Esophagus squamous epithelium (tissue), 5 donors: ENCODE results near the gene LSG1. TPM values are rescaled to one million over a fixed set of nuclear protein-coding genes. Genes with fewer than 3 reads are reported as not detected.

Experiments
- DNase-seq: peaks from one replicate; lab custom pipeline; 2025; lab: John Stamatoyannopoulos, UW
- H3K27ac ChIP-seq, 4 donors: fragments of 200-600 bp; sonication (generic); one replicate each; pipeline ENCODE4 v1.5.1; 2016 to 2019; ENCODE audit warnings: mild to moderate bottlenecking in 1 of 4
- H3K27me3 ChIP-seq, 4 donors: fragments of 200-600 bp; sonication (generic); 1 replicate in 3 of 4; 2 replicates in 1 of 4; pipeline versions ENCODE4 v1.5.1 to v1.6.0; 2017 to 2021; ENCODE audit warnings: antibody characterized with exemption in 1 of 4
- H3K36me3 ChIP-seq, 3 donors: fragments of 200-600 bp; sonication (generic); one replicate each; pipeline ENCODE4 v1.5.1; 2016 to 2019
- H3K4me1 ChIP-seq, 3 donors: fragments of 200-600 bp; sonication (generic); one replicate each; pipeline ENCODE4 v1.5.1; 2017 to 2019
- H3K4me3 ChIP-seq, 4 donors: fragments of 200-600 bp; sonication (generic); 1 replicate in 3 of 4; 2 replicates in 1 of 4; pipeline ENCODE4 v1.5.1; 2016 to 2019; ENCODE audit warnings: mild to moderate bottlenecking in 2 of 4, moderate library complexity in 1 of 4
- H3K9me3 ChIP-seq, 3 donors: fragments of 200-600 bp; sonication (generic); one replicate each; pipeline ENCODE4 v1.5.1; 2016 to 2019
- CTCF ChIP-seq, 6 experiments: fragments of 450-650 bp in 4 of 6; fragments of 200-600 bp in 2 of 6; sonication (generic) in 2 of 6; IDR thresholded peaks; one replicate each; pipeline ENCODE4 v1.5.1; 2016 to 2019; ENCODE audit warnings: antibody characterized with exemption in 6 of 6, mild to moderate bottlenecking in 4 of 6, moderate library complexity in 4 of 6
- POLR2A ChIP-seq, 4 donors: fragments of 450-650 bp; IDR thresholded peaks; one replicate each; pipeline ENCODE4 v1.6.1; 2017; ENCODE audit warnings: antibody characterized with exemption in 4 of 4, mild to moderate bottlenecking in 4 of 4, moderate library complexity in 3 of 4
- WGBS, 2 donors: methylation state at CpG; one replicate each; pipeline ENCODE4 v1.1.5; 2018; 5-methylcytosine and 5-hydroxymethylcytosine counted together
- intact Hi-C: fragments of 100-400 bp; cut with DNase I; formaldehyde crosslinking; loops from one replicate; pipeline ENCODE4 v1.15.0; 2022
- total RNA-seq, 4 donors: library from RNA; depleted of rRNA; stranded (reverse); fragments of >200 nt; gene quantifications; one replicate each; pipeline ENCODE4 v1.1.0, GENCODE V29; 2016
- donor health status: DM: yes; HTN: yes; CAD: no.

Gene LSG1
- total RNA-seq, 4 donors from 2014 or later, result 25.6 to 42.0 (median 30.4) TPM

GRCh38 chr3:194685065-194685717 lies 13.2 kb upstream of the LSG1 start:
- Histone ChIP-seq H3K36me3 (peaks cover 0 to 10% (median 0%) of the 10 kb centered on the region in 3 donors), H3K9me3 (no peaks in the 10 kb centered on the region), H3K27ac (peak overlapping the region; percentile 79 to 94 (median 84)), H3K27me3 (peaks cover 0 to 9% (median 0%) of the 10 kb centered on the region in 4 donors), H3K4me3 (peak overlapping the region; percentile 70 to 87 (median 71)), H3K4me1 (peaks cover 27 to 66% (median 29%) of the 10 kb centered on the region in 3 donors)
- DNase-seq, result no peak
- TF ChIP-seq POLR2A (IDR thresholded peaks at IDR 0.05) (no peak), CTCF (IDR thresholded peaks at IDR 0.05) (no peak)
- intact Hi-C loops, result loop anchor here (5.0 kb wide), 1 partner anchor 422 kb away; no protein-coding TSS in a partner anchor
- WGBS, 2 donors, result 50 to 54% methylated on average over 13 of the region's 13 CpGs

- no peak for DNase-seq
- peak overlapping the region; percentile 59 to 83 (median 72) for H3K27ac ChIP-seq
- H3K4me3 ChIP-seq, result no peak overlapping the region
- peaks cover 0 to 10% (median 0%) of the 10 kb centered on the region in 3 donors for H3K36me3 ChIP-seq
- no peaks in the 10 kb centered on the region for H3K9me3 ChIP-seq
- 87 to 100% methylated on average over 1 to 2 of the region's 2 CpGs for WGBS, 2 donors
- H3K27me3 ChIP-seq, result peaks cover 0 to 9% (median 0%) of the 10 kb centered on the region in 4 donors
- TF ChIP-seq CTCF (IDR thresholded peaks at IDR 0.05) (no peak), POLR2A (IDR thresholded peaks at IDR 0.05) (no peak)
- intact Hi-C loops, result loop anchor here (5.0 kb wide), 2 partner anchors 579 to 854 kb away; no protein-coding TSS in a partner anchor
- H3K4me1 ChIP-seq, result peaks cover 24 to 52% (median 25%) of the 10 kb centered on the region in 3 donors
Measured at GRCh38 chr3:194683380-194683779, 11.4 kb upstream of the LSG1 start.

- TF ChIP-seq POLR2A (IDR thresholded peaks at IDR 0.05) (no peak), CTCF (IDR thresholded peaks at IDR 0.05) (peak; percentile 76 to 97 (median 93))
- DNase-seq, result no peak
- Histone ChIP-seq H3K27me3 (peaks cover 0 to 9% (median 0%) of the 10 kb centered on the region in 4 donors), H3K36me3 (peaks cover 0 to 7% (median 0%) of the 10 kb centered on the region in 3 donors), H3K9me3 (no peaks in the 10 kb centered on the region), H3K4me1 (peaks cover 20 to 47% (median 22%) of the 10 kb centered on the region in 3 donors), H3K4me3 (no peak overlapping the region), H3K27ac (peak overlapping the region; percentile 59 to 83 (median 72))
- intact Hi-C loops, result loop anchor here (5.0 kb wide), 2 partner anchors 579 to 854 kb away; no protein-coding TSS in a partner anchor
- WGBS, 2 donors, result 0 to 31% methylated on average over 3 to 11 of the region's 14 CpGs
Measured at GRCh38 chr3:194682694-194683310, 10.8 kb upstream of the LSG1 start.

GRCh38 chr3:194682189-194682693 lies 10.2 kb upstream of the LSG1 start:
- peak overlapping the region in 2 of 4 donors; percentile 59 to 83 for H3K27ac ChIP-seq

More at GRCh38 chr3:194682189-194682693, 10.2 kb upstream of the LSG1 start:
- WGBS, 2 donors, result 14 to 27% methylated on average over 4 of the region's 4 CpGs
- DNase-seq, result no peak
- no peaks in the 10 kb centered on the region for H3K9me3 ChIP-seq
- H3K4me3 ChIP-seq, result no peak overlapping the region
- intact Hi-C loops, result loop anchor here (5.0 kb wide), 2 partner anchors 580 to 855 kb away; no protein-coding TSS in a partner anchor
- no peak for TF ChIP-seq POLR2A (IDR thresholded peaks at IDR 0.05)
- no peak for TF ChIP-seq CTCF (IDR thresholded peaks at IDR 0.05)
- H3K27me3 ChIP-seq, result peaks cover 0 to 4% (median 0%) of the 10 kb centered on the region in 4 donors
- peaks cover 0 to under 1% (median 0%) of the 10 kb centered on the region in 3 donors for H3K36me3 ChIP-seq
- H3K4me1 ChIP-seq, result peaks cover 17 to 41% (median 19%) of the 10 kb centered on the region in 3 donors
